GM12801 (cell line): ENCODE measurements around the gene MPND.

Source experiments
- TF ChIP-seq, protein P1 (sequence below): IDR thresholded peaks from one replicate; pipeline ENCODE4 v1.5.1; 2011; ENCODE audit warnings: control low read depth; ENCODE audit not compliant: insufficient read length; ENCODE audit errors: extremely low read depth

Gene MPND

DNA sequence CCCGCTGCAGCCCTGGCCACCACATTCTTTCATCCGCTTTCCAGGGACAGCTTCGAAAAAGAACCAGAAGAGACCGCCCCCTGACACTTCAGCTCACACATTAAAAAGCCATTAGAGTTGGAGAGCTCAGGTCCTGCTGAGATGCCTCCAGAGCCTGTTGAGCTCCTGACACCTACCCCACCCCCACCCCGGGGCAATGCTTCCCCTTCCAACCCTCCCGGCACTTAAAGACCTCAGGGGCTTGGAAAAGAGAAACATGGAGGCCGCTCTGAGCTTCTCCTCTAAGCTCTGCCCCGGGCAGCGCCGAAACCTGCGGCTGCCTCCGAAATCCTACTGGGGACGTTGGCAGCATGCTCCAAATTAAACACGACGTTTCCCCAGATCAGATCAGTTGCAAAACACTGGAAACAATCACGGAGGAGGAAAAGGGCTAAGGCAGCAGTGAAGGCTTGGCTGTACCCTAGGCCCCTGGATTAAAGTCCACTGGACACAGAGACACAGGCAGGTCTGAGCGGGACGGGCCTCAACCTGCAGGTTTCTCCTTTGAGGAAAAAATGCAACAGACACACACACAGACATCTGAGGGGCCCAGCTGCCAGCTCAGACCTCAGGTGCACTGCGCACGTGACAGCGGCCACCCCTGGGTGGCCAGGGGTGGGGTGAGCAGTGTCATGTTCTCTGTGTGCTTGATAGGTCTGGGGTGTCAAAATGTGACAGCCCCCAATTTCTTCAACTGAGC, 47.4 kb downstream of the MPND start:
- TF ChIP-seq, protein P1, sequence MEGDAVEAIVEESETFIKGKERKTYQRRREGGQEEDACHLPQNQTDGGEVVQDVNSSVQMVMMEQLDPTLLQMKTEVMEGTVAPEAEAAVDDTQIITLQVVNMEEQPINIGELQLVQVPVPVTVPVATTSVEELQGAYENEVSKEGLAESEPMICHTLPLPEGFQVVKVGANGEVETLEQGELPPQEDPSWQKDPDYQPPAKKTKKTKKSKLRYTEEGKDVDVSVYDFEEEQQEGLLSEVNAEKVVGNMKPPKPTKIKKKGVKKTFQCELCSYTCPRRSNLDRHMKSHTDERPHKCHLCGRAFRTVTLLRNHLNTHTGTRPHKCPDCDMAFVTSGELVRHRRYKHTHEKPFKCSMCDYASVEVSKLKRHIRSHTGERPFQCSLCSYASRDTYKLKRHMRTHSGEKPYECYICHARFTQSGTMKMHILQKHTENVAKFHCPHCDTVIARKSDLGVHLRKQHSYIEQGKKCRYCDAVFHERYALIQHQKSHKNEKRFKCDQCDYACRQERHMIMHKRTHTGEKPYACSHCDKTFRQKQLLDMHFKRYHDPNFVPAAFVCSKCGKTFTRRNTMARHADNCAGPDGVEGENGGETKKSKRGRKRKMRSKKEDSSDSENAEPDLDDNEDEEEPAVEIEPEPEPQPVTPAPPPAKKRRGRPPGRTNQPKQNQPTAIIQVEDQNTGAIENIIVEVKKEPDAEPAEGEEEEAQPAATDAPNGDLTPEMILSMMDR: no peak

DNA sequence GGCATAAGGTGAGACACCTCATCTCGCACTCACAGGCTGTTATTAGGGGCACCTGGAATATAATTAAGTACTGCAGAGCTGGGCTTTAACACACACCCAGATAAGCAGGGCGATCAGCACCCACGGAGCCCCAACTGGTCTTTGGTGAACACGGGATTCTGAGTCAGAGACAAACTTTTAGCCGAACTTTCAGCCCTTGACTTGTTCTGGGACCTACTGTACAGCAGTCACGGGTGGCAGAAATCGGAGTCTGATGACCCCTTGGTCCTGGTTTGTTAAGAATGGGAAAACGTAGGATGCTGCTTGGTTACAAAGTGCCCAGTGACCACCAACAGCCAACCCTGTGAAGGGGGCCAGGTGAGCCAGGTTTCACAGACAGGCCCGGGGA, 47.9 kb downstream of the MPND start:
- TF ChIP-seq, protein P1: no peak

DNA sequence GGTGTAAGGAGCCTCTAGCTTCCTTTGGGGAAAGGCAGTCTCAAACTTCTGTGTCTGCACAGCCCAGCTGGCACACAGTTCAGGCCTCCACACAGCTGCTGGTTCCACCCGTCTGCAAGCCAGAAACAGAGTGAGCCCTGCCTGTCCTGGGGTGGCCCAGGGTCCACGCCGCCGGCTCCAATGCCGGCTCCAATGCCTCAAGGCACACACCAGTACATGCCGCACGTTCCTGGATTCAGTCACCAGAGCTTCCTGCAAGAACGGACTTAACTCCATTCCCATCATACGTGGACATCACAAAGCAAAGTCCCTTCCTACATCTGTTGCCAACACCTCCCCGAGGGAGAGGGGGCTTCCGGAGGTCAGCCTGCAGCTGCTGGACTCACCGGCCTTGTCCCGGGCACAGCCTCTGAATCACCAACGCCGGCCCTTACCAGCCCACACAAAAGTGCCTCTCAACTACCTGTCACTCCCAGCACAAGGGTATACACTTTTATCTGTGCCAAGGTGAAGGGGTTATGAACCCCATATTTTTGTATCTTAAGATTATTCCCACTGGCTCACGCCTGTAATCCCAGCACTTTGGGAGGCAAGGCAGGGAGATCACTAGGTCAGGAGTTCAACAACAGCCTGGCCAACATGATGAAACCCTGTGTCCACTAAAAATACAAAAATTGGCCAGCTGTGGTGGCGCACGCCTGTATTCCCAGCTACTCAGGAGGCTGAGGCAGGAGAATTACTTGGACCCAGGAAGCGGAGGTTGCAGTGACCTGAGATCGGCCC, 48.5 kb downstream of the MPND start:
- TF ChIP-seq, protein P1: no peak

DNA sequence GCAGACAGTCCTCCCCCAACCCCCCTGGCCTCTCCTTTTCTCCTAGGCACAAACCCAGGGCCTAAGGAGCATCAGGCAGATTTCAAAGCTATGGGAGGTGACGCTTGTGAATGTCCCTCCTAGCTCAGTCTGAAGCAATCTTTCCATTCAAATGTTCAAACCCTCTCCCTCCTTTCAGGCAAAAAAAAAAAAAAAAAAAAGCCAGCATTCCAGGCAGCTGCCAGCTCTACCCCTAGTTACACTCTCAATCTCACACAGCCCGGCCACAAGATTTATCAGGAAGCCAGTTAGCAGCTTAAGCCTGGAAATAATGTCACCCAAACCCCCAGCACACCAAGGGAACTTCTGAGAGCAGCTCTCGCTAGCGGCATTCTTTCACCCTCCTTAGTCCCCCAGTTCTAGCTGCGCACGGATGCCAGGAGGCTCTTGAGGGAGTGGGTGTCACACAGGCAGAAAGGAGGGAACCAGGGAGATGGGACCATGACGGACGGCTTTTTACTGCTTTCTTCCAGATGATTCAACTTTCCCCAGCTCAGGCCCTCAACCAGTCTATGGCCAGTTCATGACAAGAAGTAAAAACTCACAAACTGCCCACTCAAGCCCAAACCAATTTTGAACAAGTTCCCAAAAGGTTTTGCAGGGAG, 50.7 kb downstream of the MPND start:
- TF ChIP-seq, protein P1: no peak

DNA sequence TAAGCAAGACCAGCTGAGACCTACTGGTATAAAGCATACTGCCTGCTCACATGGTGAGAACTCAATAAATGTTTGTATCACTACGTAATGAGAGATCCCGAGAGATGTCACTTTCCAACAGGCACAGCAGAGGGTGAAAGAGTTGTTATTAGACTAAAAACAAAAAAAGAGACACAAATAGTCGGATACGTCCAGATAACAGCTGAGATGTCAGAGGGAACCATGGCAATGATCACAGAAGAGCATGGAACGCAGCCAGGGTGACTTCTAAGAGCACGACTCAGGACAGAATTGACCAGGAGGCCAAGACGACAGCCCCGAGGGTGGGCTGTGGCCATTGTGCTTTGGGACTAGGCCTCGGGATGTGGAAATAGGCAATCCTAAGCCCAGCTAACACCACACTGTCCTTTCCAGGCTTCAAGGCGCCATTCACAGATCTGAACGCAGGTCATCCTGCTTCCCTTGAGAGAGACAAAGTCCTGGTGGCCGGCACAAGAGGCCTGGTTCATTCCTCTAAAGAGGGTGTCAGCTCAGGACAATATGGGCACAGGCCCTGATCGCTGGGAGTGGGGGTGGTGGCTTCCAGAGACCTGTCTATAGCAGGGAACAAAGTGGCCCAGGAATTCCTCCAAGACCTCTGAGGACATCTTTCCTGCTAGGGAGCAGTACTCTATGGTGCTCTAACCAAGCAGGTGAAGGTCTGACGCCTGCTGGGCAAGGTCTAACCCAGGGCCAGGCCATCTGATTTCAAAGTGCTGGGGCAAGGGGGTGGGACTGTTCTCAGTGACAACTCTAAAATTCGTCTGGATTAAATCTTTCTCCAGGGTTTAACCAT, 53.8 kb downstream of the MPND start:
- TF ChIP-seq, protein P1: no peak

DNA sequence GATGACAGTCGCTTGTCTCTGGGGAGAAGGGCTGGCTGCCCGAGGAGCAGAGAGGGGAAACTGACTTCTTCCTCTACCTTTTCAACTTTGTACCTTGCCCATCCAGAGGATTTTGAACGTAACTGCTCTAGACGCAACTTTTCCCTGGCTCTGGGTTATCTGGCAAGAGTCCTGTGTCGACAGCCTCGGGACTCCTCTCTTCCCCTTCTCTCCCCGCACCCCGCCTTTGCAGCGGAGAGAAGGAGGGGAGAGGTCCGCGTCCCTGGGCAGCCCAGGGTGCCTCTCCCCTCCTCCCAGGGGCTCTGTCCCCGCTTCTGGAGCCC, 56.4 kb downstream of the MPND start:
- TF ChIP-seq, protein P1: no peak
